Stimulated activated CD4-positive, alpha-beta T cell treated with anti-CD3 and anti-CD28 coated beads, TNF-alpha, amount 100 ng/mL, for 4 hours (primary cell): ENCODE measurements around the gene CENPW.

Experiments
- DNase-seq, 3 experiments: peaks; one replicate each; pipeline ENCODE4 v3.0.0-alpha.2; 2020; ENCODE audit warnings: low read depth in 3 of 3

Gene CENPW

GRCh38 chr6:126373344-126373743, 33.4 kb downstream of the CENPW start:
- DNase-seq, result no peak

GRCh38 chr6:126374372-126374771, 34.5 kb downstream of the CENPW start:
- DNase-seq, result no peak

GRCh38 chr6:126376682-126377081, 36.8 kb downstream of the CENPW start:
- DNase-seq, result no peak

GRCh38 chr6:126377594-126378153, 37.8 kb downstream of the CENPW start:
- DNase-seq, result no peak

- DNase-seq, result no peak
These were observed 40.2 kb downstream of the CENPW start for GRCh38 chr6:126380072-126380583.

GRCh38 chr6:126381498-126381897, 41.6 kb downstream of the CENPW start:
- DNase-seq, result no peak

GRCh38 chr6:126383203-126383602, 43.3 kb downstream of the CENPW start:
- no peak for DNase-seq

GRCh38 chr6:126385536-126385935, 45.6 kb downstream of the CENPW start:
- no peak for DNase-seq

- DNase-seq, result no peak
These were observed 48.2 kb downstream of the CENPW start for GRCh38 chr6:126388104-126388598.

- DNase-seq, result no peak
These were observed 56.2 kb downstream of the CENPW start for GRCh38 chr6:126396131-126396530.
